ENCODE results near the gene OR4E2. TPM values are rescaled to one million over a fixed set of nuclear protein-coding genes. Genes with fewer than 3 reads are reported as not detected.

OR4E2 gene
- total and polyA plus RNA-seq, 10 donors: not detected

GRCh38 chr14:21699551-21699950 is 45.9 kb downstream of the OR4E2 start:
- peaks cover 0 to 5% (median 0%) of the 10 kb centered on the region in 6 donors for H3K4me1 ChIP-seq
- no peaks in the 10 kb centered on the region for H3K36me3 ChIP-seq
- peaks cover 0 to 11% (median 0%) of the 10 kb centered on the region in 7 donors for H3K27me3 ChIP-seq (replicated peaks in 1 of 7)
- TF ChIP-seq POLR2AphosphoS5 (IDR thresholded peaks at IDR 0.05) (no peak), POLR2A (IDR thresholded peaks at IDR 0.05) (no peak), CTCF (IDR thresholded peaks at IDR 0.05 in 8 of 11, conservative IDR thresholded peaks at IDR 0.05 in 3 of 11) (no peak)
- no peak overlapping the region for H3K27ac ChIP-seq
- H3K4me3 ChIP-seq: no peak overlapping the region
- WGBS, 5 donors: 72 to 95% (median 79%) methylated on average over 2 of the region's 2 CpGs
- no peak for DNase-seq
- intact Hi-C loops (cut with DNase I; ENCODE audit: low total_unique reads): no loop called here
- peaks cover 0 to 11% (median 3%) of the 10 kb centered on the region in 8 donors for H3K9me3 ChIP-seq

- H3K27me3 ChIP-seq (replicated peaks in 1 of 7): peaks cover 0 to 23% (median 0%) of the 10 kb centered on the region in 7 donors
- peaks cover 0 to 6% (median 0%) of the 10 kb centered on the region in 6 donors for H3K4me1 ChIP-seq
- TF ChIP-seq POLR2AphosphoS5 (IDR thresholded peaks at IDR 0.05): no peak
- TF ChIP-seq CTCF (IDR thresholded peaks at IDR 0.05 in 8 of 11, conservative IDR thresholded peaks at IDR 0.05 in 3 of 11): no peak
- TF ChIP-seq POLR2A (IDR thresholded peaks at IDR 0.05): no peak
- H3K36me3 ChIP-seq: no peaks in the 10 kb centered on the region
- DNase-seq: no peak
- H3K9me3 ChIP-seq: peaks cover 0 to 16% (median 3%) of the 10 kb centered on the region in 8 donors
- intact Hi-C loops (cut with DNase I; ENCODE audit: low total_unique reads): no loop called here
- H3K27ac ChIP-seq: no peak overlapping the region
- H3K4me3 ChIP-seq: no peak overlapping the region
- WGBS, 5 donors: 78 to 93% (median 81%) methylated on average over 2 of the region's 2 CpGs
Observed at GRCh38 chr14:21702316-21702715, 48.7 kb downstream of the OR4E2 start.

- TF ChIP-seq POLR2AphosphoS5 (IDR thresholded peaks at IDR 0.05) (no peak), POLR2A (IDR thresholded peaks at IDR 0.05) (no peak)
- no peaks in the 10 kb centered on the region for H3K36me3 ChIP-seq
- no peak for DNase-seq
- intact Hi-C loops (cut with DNase I; ENCODE audit: low total_unique reads): no loop called here
- peaks cover 0 to 35% (median 0%) of the 10 kb centered on the region in 7 donors for H3K27me3 ChIP-seq (replicated peaks in 1 of 7)
- H3K27ac ChIP-seq: no peak overlapping the region
- H3K4me1 ChIP-seq: peaks cover 0 to 6% (median 0%) of the 10 kb centered on the region in 6 donors
- H3K4me3 ChIP-seq: no peak overlapping the region
- 49 to 93% (median 62%) methylated on average over 2 of the region's 2 CpGs for WGBS, 5 donors
- peaks cover 0 to 15% (median 0%) of the 10 kb centered on the region in 8 donors for H3K9me3 ChIP-seq
Observed at GRCh38 chr14:21703357-21704326, 50.0 kb downstream of the OR4E2 start.

- intact Hi-C loops (cut with DNase I; ENCODE audit: low total_unique reads): no loop called here
- no peak for DNase-seq
- no peak overlapping the region for H3K4me3 ChIP-seq
- peaks cover 0 to 39% (median 0%) of the 10 kb centered on the region in 7 donors for H3K27me3 ChIP-seq (replicated peaks in 1 of 7)
- peaks cover 0 to 19% (median 0%) of the 10 kb centered on the region in 8 donors for H3K9me3 ChIP-seq
- TF ChIP-seq POLR2A (IDR thresholded peaks at IDR 0.05): no peak
- no peak for TF ChIP-seq CTCF (IDR thresholded peaks at IDR 0.05 in 8 of 11, conservative IDR thresholded peaks at IDR 0.05 in 3 of 11)
- no peak for TF ChIP-seq POLR2AphosphoS5 (IDR thresholded peaks at IDR 0.05)
- no peaks in the 10 kb centered on the region for H3K36me3 ChIP-seq
- H3K4me1 ChIP-seq: peaks cover 0 to 6% (median 0%) of the 10 kb centered on the region in 6 donors
- no peak overlapping the region for H3K27ac ChIP-seq
Observed at GRCh38 chr14:21704338-21704737, 50.7 kb downstream of the OR4E2 start.

Data from spleen (tissue), 11 donors.